NCI-H460 (cell line): ENCODE data around the gene SOX30. TPM values are rescaled to one million over a fixed set of nuclear protein-coding genes. Genes with fewer than 3 reads are reported as not detected.
A peak's percentile ranks its signal among the peaks of the same experiment; 100 is the strongest.
"Not testable (repeated sequence)": the region's sequence is repeated elsewhere in the genome, so short reads cannot be mapped to it uniquely, and the experiment has no call there.

ENCODE experiments used
- DNase-seq: peaks from one replicate; pipeline ENCODE4 v3.0.0-alpha.2; 2016; ENCODE audit warnings: low read depth; ENCODE audit errors: extremely low read depth
- polyA plus RNA-seq: library from polyadenylated mRNA; depleted of rRNA; stranded (reverse); fragments of >200 nt; gene quantifications from 2 replicates; pipeline ENCODE4 v1.2.3, GENCODE V29; 2014; cell fraction: nucleus; rRNA removed
- total RNA-seq: library from RNA; depleted of rRNA; stranded (reverse); fragments of >200 nt; shearing (Covaris generic); gene quantifications from 2 replicates; pipeline ENCODE4 v1.2.3, GENCODE V29; 2014; rRNA removed

The SOX30 gene
- total RNA-seq: not detected in 2 replicates
- not detected in 2 replicates for polyA plus RNA-seq

GRCh38 chr5:157652377-157652692 is at the start of gene SOX30:
SOX30 (minus strand) TSS chr5:157652438; CDS start chr5:157652078, 360 bp downstream.
- DNase-seq: no peak

- DNase-seq: not testable (repeated sequence)
Observed at GRCh38 chr5:157698674-157699073, 46.4 kb upstream of the SOX30 start.

GRCh38 chr5:157696154-157696553 is 43.9 kb upstream of the SOX30 start:
- DNase-seq: not testable (repeated sequence)

GRCh38 chr5:157693816-157694215 is 41.6 kb upstream of the SOX30 start:
- not testable (repeated sequence) for DNase-seq

GRCh38 chr5:157690690-157691433 is 38.6 kb upstream of the SOX30 start:
- no peak for DNase-seq

GRCh38 chr5:157689942-157690689 is 37.9 kb upstream of the SOX30 start:
- no peak for DNase-seq

- no peak for DNase-seq
Observed at GRCh38 chr5:157687198-157687554, 34.9 kb upstream of the SOX30 start.

- not testable (repeated sequence) for DNase-seq
Observed at GRCh38 chr5:157686276-157687197, 34.3 kb upstream of the SOX30 start.

- no peak for DNase-seq
Observed at GRCh38 chr5:157682257-157682656, 30.0 kb upstream of the SOX30 start.

GRCh38 chr5:157681048-157681447 is 28.8 kb upstream of the SOX30 start:
- no peak for DNase-seq

GRCh38 chr5:157680239-157680638 is 28.0 kb upstream of the SOX30 start:
- no peak for DNase-seq

GRCh38 chr5:157679801-157680200 is 27.6 kb upstream of the SOX30 start:
- no peak for DNase-seq

GRCh38 chr5:157677931-157678330 is 25.7 kb upstream of the SOX30 start:
- DNase-seq: no peak

- DNase-seq: not testable (repeated sequence)
Observed at GRCh38 chr5:157674351-157674750, 22.1 kb upstream of the SOX30 start.

GRCh38 chr5:157672976-157673375 is 20.7 kb upstream of the SOX30 start:
- DNase-seq: no peak

- DNase-seq: no peak
Observed at GRCh38 chr5:157671592-157672330, 19.5 kb upstream of the SOX30 start.

GRCh38 chr5:157670662-157671591 is 18.7 kb upstream of the SOX30 start, which contains the start of gene C5orf52:
C5orf52 (plus strand) TSS chr5:157671533; CDS start chr5:157671615, 82 bp downstream.
- peak; percentile 13 for DNase-seq

GRCh38 chr5:157669701-157670097 is 17.5 kb upstream of the SOX30 start:
- DNase-seq: no peak

- DNase-seq: no peak
Observed at GRCh38 chr5:157668356-157668755, 16.1 kb upstream of the SOX30 start.
